Right renal cortex interstitium (tissue), 3 donors: ENCODE data around the gene SCN1B. TPM values are rescaled to one million over a fixed set of nuclear protein-coding genes. Genes with fewer than 3 reads are reported as not detected.
"Not testable (repeated sequence)": the region's sequence is repeated elsewhere in the genome, so short reads cannot be mapped to it uniquely, and the experiment has no call there.

Experiments
- DNase-seq, 3 donors: peaks; one replicate each; pipeline ENCODE4 v3.0.0-alpha.2; 2013; ENCODE audit warnings: low read depth in 3 of 3, low spot score in 2 of 3
- polyA plus RNA-seq, 3 donors: library from polyadenylated mRNA; unstranded; fragments of 120-200 nt; gene quantifications; one replicate each; pipeline ENCODE4 v1.2.1, GENCODE V29; 2013; ENCODE audit not compliant: insufficient read length in 3 of 3

Gene SCN1B
- polyA plus RNA-seq, 3 donors: 0.55 to 0.92 (median 0.64) TPM

GRCh38 chr19:35034005-35034502, 3.8 kb downstream of the SCN1B start:
- no peak for DNase-seq

GRCh38 chr19:35034588-35035382, 4.5 kb downstream of the SCN1B start:
- DNase-seq: no peak

DNA sequence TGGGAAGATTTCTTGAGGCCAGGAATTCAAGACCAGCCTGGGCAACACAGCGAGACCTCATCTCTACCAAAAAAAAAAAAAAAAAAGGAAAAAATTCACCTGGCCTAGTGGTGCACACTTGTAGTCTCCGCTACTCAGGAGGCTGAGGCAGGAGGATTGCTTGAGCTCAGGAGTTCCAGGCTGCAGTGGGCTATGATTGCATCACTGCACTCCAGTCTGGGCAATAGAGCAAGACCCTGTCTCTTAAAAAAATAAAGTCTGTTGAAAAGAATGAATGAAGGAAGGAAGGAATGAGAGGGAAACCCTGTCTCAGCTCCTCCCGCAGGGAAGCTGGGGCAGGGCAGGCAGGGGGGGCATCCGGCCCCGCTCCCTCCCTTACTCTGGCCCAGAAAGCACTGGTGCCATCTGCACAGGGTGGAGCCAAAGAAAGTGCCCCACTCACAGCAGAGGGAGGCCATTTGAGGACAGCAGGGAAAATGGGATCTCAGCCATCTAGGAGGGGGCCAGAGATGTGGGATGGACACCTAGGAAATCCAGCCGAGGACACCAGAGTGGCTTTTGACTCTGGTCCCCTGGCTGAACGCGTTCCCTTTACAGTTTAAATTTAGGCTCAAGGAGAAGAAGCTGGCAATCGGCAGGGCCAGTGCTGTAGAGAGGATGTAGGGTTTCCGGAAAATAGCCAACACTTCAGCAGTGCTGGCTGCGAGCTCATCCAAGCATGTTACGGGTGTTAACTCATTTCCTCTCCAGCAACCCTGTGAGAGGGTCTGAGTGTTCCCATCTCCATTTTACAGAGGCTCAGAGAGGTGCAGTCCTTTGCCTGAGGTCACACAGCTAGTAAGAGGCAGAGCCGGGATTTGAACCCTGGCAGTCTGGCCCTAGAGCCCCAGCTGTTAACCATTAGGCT, 7.7 kb downstream of the SCN1B start:
- DNase-seq: no peak

GRCh38 chr19:35038623-35039512, 8.6 kb downstream of the SCN1B start:
- no peak for DNase-seq

DNA sequence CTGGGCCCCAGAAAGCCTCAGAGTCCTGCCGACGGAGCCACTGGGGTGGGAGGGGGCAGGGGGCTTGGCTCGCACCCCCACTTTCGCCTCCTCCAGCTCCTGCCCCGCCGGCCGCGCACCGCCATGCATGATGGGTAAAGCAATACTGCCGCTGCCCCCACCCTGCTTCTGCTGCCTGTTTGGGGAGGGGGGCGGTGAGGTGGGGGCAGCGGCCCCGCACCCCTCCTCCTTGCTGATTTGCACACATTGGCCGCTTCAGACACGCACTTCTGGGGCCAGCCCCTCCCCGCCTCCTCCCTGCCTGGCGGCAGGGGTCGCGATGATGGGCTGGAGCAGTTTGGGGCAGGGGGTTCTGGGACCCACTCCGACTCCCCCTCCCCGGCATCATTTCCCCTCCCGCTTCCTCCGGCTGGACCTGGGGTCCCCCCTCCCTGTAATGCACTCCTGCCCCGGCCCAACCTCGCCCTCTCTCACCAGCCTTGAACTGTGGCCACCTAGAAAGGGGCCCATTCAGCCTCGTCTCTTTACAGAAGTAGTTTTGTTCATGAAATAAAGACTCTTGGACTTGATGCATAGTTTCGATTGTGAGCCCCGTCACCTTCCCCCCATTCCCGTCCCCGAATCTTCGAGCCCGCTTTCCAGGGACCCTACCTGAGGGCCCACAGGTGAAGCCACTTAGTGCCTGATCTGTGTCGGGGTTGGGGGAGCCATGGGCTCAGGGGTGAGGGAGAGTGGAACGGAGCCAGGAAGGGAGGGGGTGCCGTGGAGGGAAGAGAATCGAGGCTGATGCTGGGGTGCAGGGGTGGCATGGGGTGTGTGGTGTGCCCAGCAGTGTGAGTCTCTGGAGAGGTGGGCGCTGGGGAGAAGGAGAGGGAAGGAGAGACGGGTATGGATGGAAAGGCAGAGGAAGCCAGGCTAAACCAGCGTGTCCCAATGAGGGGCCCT, 9.9 kb downstream of the SCN1B start:
- DNase-seq: no peak

DNA sequence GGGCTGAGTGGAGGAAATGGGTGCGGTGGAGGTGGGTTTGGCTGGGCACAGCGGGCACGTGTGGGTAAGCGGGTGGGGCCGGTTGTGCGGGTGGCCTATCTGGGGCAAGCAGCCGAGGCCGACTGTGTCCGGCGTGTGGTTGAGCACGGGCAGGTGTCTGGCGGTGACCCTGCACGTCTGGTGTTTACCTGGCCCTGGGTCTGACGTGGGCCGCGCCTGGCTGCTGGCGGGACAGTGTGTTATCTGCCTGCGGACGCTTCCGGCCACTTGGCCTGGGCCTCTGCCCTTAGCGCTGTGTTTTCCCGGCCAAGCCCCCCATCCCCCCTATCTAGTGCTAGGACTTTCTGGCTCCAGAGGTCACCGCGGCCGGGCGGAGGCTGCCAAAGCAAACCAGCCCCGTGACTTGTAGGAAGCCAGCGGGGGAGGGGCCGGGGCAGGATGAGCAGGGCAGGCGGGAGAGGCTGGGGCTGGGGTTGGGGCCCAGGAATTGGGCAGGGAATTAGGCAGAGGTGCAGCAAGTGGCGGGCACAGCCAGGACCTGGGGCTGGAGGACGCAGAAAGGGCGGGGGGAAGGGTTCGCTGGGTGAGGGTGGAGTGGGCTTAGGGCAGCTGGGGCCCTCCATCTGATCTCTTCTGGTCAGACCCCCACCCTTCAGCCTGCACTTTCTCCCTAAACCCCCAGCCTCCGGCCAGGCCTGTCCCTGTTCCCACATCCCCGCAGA, 10.7 kb downstream of the SCN1B start:
- DNase-seq: no peak

DNA sequence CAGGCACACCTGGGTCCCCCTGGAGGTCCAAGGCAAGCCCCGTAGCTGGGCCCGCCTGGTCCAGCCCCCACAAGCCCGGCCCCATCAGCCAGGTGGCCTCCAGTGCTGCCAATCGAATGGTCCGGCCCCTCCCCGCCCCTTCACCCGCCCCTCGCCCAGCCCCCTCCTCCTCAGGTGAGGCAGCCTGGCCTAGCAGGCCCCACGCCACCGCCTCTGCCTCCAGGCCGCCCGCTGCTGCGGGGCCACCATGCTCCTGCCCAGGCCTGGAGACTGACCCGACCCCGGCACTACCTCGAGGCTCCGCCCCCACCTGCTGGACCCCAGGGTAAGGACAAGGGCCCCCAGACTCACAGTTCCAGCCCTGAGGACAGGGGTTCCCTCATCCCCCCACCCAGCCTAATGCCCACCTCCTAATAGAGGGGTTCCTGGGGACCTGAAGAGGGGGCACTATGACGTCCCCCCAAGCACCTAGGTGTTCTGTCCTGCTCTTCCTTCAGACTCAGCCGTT, 11.3 kb downstream of the SCN1B start, which contains the start of gene HPN:
TSS of gene HPN (plus strand) at position 174 of the 508 bp plus-strand sequence. CDS start 786 bp downstream, outside the sequence.
- no peak for DNase-seq

- DNase-seq: no peak
Observed at GRCh38 chr19:35042056-35042730, 11.9 kb downstream of the SCN1B start.

- no peak for DNase-seq
Observed at GRCh38 chr19:35042954-35043604, 12.8 kb downstream of the SCN1B start.

GRCh38 chr19:35043906-35044305, 13.6 kb downstream of the SCN1B start:
- DNase-seq: no peak

DNA sequence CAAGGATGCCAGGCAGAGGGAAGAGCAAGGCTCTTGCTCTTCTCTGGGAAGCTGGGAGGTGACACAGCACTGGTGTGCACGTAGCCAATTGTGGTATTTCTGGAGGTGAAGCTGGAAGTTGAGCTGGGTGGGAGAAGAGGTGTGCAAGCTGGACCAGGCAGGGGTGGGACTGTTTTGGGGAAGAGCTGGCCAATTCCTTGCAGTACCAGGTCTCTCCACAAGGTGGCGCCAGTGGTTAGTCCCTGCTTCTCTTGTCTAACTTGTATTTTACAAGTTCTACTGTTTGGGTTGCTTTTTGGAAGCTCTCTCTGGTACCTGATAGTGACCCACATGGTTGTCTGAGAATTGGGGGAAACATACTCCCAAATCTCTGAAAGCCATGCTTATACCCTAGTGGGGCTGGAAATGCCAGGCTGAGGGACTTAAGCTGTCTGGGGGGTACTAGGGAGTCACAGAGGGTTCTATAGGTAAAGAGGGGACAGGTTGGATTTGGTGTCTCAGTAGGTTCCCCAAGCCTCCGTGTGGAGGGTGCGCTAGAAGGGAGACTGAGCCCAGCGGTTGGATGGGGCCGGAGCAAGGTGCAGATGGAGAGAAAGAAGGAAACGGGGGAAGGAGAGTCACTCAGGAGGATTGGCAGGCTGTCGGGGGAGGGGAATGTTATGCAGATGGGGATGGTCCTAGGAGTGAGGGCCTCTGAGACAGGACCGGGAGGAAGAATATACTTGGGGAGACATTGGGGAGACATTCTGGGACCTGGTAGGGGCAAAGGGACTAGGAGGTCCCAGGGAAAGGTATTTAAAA, 14.2 kb downstream of the SCN1B start:
- DNase-seq: no peak

GRCh38 chr19:35045667-35046300, 15.5 kb downstream of the SCN1B start:
- no peak for DNase-seq

DNA sequence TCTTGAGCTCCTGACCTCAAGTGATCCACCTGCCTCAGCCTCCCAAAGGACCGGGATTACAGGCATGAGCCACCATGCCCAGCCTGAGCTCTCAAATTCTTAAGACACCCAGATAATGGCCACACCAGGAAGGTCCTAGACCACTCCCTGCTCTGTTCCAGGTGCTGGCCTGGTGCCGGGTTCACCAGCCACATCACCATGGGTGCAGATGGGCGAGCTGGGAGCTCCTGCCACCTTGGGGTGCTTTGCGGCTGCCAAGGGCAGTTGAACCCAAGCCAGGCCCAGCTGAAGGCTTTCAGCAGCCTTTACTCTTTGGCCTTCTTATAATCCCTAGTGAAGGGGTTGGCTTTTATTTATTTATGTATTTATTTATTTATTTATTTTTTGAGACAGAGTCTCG, 16.2 kb downstream of the SCN1B start:
- no peak for DNase-seq

DNA sequence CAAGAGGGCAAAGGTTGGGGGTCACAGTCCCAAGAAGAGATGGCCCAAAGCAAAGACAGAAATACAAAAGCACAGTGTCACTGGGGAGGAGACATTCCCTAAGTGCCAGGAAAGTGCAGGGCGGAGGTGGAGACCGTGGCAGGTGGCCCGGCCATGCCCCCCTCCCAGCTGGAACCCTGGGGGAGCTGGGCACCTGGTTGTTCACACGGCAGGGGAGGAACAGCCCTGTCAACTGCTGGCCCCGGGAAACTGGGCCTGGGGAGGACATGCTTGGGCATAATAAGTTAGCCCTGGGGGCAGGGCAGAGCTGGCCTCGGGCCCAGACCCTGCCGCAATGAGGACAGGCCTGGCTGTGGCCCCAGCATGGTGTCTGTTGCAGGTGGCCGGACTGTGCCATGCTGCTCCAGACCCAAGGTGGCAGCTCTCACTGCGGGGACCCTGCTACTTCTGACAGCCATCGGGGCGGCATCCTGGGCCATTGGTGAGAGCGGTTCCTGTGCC, 18.7 kb downstream of the SCN1B start:
- DNase-seq: no peak

GRCh38 chr19:35049456-35049855, 19.2 kb downstream of the SCN1B start:
- DNase-seq: no peak

DNA sequence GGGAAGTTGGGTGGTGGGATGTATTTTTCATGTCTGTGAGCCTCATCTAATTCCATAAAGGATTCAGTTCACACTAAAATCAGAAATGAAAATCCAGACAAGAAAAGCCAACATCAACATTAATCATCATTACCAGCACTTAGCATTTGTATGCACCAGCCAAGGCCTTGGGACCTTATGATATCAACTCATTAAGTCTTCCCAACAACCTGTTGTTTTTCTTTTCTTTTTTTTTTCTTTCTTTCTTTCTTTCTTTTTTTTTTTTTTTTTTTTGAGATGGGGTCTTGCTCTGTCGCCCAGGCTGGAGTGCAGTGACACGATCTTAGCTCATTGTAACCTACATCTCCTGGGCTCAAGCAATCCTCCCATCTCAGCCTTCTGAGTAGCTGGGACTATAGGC, 20.4 kb downstream of the SCN1B start:
- not testable (repeated sequence) for DNase-seq
